WI38 (cell line): ENCODE results near the gene CHRNG.

ENCODE experiments used
- H3K4me3 ChIP-seq: 2 replicates; pipeline ENCODE4 v1.5.1; 2011; ENCODE audit warnings: low read depth, mild to moderate bottlenecking, control low read depth, low read length
- CTCF ChIP-seq: IDR thresholded peaks from 2 replicates; pipeline ENCODE4 v1.5.1; 2012; ENCODE audit warnings: low read depth, mild to moderate bottlenecking, control low read depth, low read length

The CHRNG gene

GRCh38 chr2:232502511-232502910, 37.0 kb upstream of the CHRNG start:
- H3K4me3 ChIP-seq = no peak overlapping the region
- no peak for TF ChIP-seq CTCF

- no peak for TF ChIP-seq CTCF
- no peak overlapping the region for H3K4me3 ChIP-seq
These were observed 36.3 kb upstream of the CHRNG start for GRCh38 chr2:232502911-232503808.

DNA sequence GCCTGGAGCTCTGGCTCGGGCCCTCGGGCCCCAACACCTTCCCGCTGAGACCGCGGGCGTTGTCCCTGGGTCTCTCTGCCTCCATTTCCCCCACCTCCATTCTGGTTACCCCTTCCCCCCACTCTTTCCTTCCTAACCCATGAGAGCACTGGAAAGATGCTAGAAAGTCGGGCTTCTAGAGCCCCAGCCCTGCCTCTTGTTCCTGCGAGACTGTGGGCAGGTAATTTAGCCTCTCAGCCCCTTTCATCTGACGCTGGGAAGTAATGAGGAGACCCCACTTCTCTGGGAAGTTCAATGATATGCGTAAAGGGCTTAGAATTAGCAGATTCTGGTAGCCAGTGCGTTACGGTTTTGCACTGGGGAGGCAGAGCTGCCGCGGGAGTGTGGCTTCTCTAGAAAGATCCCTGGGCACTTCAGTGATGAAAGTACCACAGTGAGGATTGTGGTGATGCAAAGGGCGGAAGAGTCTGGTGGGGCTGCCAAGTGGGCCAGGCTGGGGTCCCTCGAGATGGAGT, 35.6 kb upstream of the CHRNG start:
- no peak overlapping the region for H3K4me3 ChIP-seq
- TF ChIP-seq CTCF = no peak

GRCh38 chr2:232504438-232504837, 35.1 kb upstream of the CHRNG start:
- H3K4me3 ChIP-seq = no peak overlapping the region
- no peak for TF ChIP-seq CTCF

- TF ChIP-seq CTCF = no peak
- H3K4me3 ChIP-seq = no peak overlapping the region
These were observed 33.6 kb upstream of the CHRNG start for GRCh38 chr2:232505856-232506255.

- no peak overlapping the region for H3K4me3 ChIP-seq
- TF ChIP-seq CTCF = no peak
These were observed 32.8 kb upstream of the CHRNG start for GRCh38 chr2:232506709-232507108.

- no peak overlapping the region for H3K4me3 ChIP-seq
- TF ChIP-seq CTCF = no peak
These were observed 31.2 kb upstream of the CHRNG start for GRCh38 chr2:232508251-232508650.
